GM18873 (cell line): ENCODE results near the gene ZDHHC12.

Experiments
- ATAC-seq: cut with Tn5 transposase; IDR thresholded peaks from one replicate; pipeline ENCODE4 v1.9.1; 2021; ENCODE audit warnings: mild to moderate bottlenecking, moderate library complexity, moderate number of reproducible peaks; ENCODE audit not compliant: unreplicated experiment, low FRiP score

Gene ZDHHC12, protein sequence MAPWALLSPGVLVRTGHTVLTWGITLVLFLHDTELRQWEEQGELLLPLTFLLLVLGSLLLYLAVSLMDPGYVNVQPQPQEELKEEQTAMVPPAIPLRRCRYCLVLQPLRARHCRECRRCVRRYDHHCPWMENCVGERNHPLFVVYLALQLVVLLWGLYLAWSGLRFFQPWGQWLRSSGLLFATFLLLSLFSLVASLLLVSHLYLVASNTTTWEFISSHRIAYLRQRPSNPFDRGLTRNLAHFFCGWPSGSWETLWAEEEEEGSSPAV

DNA sequence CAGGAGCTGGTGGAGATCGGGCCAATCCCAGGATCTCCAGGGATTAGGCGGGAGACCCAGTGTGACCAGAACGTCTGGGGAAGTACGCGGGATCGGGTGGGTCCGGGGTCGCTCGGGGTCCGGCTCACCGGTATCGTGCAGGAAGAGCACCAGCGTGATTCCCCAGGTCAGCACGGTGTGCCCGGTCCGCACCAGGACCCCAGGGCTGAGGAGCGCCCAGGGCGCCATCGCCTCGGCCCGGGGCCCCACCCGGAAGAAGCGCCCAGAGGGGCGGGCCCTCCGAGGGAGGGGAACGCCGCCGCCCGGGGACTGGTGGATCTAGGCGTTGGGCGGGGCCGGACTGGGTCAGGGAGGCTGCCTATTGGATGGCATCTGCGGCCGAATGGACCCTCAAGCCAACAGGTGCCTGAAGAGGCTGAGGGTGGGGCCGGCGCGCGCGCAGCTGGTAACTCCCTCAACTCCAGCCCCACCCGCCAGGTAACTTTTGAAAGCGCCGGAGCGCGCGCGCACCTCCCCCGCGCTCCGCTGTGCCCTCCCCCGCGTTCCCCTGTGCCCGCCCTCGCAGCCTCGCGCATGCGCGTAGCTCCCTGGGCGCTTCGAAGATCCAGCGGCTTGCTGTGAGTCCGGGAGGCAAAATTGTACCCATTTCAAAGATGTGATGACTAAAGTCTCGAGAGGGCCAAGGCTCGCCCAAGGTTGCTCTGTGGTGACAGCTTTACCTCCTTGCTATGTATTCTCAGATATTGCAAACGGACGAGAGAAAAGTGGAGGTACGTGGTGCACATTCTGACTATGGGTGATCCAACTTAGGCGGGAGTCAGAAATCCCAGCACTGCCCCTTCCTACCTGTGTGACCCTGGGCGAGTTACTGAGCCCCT lies at the start of gene ZDHHC12:
Gene ZDHHC12 (minus strand): TSS at position 262 of the 878 bp plus-strand sequence. CDS start 34 bp downstream, at position 228.
- ATAC-seq = peak; percentile 84

DNA sequence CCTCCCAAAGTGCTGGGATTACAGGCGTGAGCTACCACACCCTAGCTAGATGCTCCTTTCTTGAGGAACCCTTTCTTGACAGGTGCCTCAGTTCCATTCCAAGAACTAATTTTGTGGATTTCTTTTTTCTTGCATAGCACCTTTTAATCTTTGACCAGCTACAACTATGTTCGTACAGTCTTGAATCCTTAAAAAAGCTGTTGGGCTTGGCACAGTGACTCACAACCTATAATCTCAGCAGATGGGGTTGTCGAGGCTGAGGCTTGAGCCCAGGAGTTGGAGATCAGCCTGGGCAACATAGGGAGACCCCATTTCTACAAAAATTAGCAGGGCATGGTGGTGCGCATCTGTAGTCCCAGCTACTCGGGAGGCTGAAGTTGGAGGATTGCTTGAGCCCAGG lies 49.1 kb upstream of the ZDHHC12 start:
- no peak for ATAC-seq

DNA sequence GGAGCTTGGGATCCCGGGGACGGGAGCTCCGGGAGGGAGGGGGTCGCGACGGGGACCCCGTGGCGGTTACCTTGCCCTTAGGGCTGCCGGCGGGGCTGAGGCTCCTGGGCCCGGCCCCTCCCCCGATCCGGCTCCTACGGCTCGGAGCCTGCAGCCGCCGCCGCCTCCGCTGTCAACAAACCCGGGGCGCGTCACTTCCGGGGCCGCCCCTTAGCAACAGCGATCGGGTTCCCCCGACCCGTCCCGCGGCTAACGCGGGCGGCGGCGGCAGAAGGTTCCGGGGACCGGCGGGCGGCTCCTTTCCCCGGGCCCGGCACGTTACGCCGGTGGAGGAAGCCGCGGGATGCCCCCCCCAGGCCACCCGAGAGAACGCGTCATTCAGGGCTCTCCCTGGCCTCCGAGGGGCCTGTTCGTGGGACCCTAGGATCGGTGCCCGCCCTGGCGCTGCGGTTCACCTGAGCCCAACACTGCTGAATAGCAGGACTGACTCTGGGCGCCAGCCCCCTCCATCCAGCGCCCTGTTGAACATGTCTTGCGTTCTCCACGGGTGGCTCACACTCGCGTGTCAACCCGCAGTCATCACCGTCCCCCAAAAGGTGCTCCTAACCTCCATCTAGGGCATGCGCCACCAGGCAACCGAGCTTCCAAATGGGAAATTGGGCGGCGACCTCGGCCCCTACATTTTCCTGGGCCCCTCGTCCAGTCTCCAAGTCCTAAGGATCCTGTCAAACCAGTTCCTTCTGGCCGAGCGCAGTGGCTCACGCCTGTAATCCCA lies 48.0 kb upstream of the ZDHHC12 start, which contains the start of gene ZER1:
Gene ZER1 (minus strand): TSS at position 183 of the 775 bp plus-strand sequence. CDS start 16,362 bp downstream, outside the sequence.
- ATAC-seq = peak; percentile 78

DNA sequence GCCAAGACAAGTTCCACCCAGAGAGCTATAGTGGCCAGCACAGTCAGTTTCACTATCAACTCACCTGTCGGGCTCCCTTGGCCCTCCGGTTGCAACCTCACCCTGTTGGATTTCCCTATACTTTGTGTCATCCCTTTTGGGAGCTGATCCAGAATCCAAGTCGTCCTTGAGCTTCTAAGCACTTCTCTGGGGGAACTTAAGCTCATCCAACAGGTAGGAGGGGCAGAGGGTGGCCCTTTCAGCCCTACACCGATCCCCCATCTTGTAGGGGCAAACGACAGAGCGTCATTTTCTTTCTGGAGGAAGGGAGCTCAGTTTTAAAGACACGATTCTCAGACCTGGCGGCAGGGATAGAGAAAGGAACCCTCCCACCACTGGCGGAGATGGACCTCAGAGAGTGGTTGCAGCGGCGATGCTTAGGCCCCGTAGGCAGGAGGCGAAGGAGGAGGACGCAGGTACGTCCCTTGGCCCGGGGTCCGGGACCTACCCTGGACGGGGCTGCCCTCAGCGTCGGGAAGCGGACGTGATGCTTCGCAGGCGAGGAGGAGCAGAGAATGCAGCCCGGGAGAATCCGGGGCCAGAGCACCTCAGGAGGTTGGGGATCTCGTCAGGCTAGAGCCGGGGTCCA lies 47.3 kb upstream of the ZDHHC12 start:
- peak; percentile 13 for ATAC-seq

DNA sequence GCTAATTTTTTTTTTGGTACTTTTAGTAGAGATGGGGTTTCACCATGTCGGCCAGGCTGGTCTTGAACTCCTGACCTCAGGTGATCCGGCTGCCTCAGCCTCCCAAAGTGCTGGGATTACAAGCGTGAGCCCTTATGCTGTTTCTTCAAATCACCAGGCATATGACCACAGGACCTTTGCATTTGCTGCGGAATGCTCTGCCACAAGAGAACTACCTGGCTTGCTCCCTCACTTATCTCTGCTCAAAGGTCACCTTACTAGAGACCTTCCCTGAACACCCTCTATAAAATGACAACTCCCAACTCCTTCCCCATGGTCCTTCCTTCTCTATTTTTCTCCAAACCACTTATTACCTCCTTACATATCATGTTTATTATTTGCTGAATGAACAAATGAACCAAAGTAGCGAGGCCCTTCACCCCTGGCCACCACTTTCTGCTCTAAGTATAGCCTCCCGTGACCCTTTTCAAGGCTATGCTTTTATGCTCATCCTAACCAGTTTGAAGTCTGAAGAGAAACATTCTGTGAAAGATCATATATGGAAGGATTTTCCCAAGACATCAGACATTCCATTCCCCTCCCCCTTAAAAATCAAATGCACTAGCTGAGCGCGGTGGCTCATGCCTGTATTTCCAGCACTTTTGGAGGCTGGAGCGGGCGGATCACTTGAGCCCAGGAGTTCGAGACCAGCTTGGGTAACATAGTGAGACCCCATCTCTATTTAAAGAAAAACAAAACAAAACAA lies 46.5 kb upstream of the ZDHHC12 start:
- no peak for ATAC-seq

DNA sequence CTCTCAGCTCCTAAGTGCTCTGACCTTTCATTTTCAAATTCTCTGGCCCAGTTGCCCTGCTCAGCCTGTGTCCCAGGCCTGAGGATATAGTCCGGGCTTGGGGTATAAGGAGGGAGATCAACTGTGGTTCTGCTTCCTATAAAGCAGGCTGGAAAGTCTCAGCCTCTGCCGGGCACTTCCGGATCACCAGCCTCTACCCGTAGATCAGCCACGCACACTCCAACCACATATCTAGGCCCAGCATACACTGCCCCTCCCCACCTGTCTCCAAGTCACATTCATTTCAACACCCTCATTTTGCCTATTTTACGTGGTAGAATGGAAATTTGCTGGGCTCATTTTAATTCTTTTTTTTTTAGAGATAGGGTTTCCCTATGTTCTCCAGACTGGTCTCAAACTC lies 44.7 kb upstream of the ZDHHC12 start:
- no peak for ATAC-seq

DNA sequence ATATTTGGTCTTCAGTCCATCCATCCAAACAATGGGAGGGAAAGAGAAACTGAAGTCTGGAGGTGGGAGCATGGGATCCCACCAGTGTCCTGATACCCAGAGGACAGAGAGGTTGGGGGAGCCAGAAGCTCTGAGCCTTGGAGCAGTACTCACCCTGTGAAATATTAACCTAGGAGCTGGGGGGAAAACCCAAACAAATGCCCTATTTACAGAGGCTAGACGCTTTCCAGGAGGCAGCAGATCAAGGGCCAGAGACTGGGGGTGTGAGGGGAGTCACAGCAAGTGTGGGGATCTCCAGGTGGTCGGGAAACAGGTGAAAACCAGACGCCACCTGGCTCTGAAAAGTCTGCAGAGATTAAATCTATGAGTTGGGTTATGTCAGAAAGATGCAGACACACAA lies 41.6 kb upstream of the ZDHHC12 start:
- ATAC-seq = no peak

DNA sequence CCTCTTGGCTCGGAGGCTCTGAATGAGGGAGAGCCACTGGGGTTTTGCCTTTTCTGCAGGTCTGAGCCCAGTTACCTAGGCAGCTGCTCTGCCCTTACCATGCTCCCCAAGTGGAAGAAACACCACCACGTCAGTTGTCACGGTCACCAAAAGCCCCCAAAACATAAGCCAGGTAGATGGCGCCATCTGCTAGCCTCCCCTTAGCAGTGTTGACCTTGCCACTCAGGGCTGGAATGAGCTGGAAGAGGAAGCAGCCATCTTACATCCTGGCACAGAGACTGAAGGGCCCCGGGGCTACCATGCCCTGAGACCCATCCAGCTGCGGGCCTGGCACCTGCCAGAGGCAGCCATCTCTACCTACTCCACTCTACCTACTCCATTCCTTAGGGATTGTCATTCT lies 40.4 kb upstream of the ZDHHC12 start:
- ATAC-seq = no peak

DNA sequence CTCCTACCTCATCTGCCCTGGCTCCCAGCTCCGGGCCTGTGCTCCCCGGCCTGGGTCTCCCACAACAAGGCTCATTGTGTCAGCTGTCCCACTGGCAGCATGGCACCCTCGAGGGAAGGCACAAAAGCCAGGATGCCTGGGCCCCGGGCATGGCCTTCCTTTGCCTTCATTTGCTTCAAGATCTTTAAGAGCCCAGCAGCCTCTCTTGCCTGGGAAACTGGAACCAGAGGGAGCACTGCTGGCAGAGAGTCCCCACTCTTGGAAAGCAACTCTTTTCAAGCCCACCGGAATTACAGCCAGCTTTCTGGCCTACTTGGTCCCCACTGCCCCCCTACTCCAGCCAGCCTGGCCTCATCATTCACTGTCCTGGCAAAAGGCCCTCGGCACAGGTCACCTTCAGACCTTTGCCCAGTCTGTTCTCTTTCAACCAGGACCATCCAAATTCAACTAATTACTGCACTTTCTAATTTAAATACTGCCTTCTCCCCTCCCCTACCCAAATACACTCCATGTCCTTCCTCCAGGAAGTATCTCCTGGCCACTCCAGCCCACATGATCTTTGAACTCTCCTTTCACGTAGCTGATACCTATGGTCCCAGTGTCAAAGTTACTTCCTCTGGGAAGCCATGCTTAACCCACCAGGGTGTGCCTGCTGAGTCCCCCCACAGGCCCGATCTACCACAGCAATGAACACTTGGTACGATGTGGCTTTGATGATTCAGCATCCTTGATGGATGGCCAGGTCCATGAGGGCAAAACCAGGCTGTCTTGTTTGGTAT lies 38.9 kb upstream of the ZDHHC12 start:
- no peak for ATAC-seq

DNA sequence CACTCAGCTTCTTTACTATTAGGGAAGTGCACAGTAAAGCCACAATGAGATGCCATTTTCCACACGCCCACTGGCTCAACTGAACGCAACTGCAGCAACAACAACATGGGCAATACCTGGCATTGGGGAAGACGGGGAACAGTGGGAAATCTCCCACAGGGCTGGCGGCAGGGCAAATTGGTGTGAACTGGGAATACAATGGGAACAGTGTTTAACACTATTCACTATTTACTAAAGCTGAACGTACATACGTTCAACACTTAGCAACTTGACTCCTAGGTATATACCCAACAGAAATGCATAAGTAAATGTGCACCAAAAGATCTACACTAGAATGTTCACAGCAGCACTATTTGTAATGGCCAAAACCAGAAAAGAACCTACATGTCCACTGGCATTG lies 33.7 kb upstream of the ZDHHC12 start:
- ATAC-seq = no peak

DNA sequence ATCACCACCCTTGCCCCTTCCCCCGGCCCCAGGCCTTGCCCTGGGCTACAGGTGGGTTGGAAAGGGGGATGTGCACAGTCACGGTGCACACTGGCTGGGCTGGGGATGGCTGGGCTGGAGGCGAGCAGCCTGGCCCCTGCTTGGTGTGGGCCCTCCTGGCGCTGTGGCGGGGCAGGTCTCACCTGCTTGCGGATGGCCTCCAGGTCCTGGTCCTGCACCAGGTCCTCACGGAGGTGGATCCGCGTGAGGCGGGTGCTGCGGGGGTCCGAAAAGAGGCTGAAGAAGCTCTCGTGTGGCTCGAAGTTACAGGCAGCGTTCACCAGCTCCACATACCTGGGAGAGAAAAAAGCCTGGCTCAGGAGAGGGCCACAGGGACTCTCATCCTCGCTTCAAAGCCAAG lies 29.7 kb upstream of the ZDHHC12 start:
- no peak for ATAC-seq

DNA sequence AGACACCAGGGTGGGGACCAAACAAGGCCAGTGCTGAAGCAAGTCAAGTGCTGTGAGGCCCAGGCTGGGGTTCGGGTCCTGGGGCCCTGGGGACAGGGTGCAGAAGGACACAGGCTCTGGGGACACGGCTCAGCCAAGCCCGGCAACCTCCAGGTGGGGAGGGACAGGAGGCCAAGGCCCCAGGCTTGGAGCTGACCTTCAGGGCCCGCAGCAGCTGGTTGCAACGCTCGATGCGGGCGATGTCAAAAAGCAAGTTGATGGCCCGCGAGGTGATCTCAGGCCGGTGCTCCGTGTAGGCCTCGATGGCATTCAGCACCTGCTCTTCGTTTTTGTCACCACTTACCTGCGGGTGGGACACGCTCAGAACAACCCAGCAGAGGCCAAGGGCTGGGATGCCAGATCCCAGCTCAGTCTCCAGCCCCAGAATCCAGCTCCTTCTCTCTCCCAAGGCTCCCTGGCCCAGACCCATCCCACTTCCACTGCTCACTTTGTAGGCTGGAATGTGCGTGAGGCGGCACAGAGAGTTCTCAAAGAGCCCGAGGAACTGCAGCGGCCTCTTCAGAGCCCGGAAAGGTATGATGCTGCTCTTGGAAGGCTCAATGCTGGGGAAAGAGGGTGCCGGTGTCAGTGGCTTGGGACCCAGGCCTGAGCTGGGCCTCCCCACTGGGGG lies 27.1 kb upstream of the ZDHHC12 start:
- no peak for ATAC-seq

DNA sequence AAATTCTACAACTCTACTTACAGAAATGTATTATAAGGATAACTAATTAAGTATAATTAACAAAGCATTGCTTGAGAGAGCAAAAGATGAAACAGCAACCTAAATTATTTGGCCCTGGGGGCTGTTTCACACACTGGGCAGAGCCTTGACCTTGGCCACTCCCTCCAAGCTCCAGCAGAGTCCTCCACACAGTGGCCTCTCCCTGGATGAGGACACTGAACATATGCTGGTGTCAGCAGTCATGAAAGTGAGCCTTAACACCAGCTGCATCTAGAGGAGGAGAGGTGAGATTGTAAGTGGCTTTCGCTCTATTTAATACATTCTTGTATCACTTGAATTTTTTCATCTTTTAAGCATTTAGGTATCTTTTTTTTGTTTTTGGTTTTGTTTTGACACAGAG lies 23.3 kb upstream of the ZDHHC12 start:
- ATAC-seq = no peak

DNA sequence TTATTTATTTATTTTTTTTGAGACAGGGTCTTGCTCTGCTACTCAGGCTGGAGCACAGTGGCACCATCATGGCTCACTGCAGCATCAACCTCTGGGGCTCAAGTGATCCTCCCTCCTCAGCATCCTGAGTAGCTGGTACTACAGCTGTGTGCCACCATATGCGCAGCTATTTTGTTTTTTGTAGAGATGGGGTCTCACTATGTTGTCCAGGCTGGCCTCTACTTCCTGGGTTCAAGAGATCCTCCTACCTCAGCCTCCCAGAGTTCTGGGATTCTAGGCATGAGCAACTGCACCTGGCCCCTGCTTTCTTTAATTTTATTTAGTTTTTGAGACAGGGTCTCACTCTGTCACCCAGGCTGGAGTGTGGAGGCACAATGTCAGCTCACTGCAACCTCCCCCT lies 19.5 kb upstream of the ZDHHC12 start:
- no peak for ATAC-seq

DNA sequence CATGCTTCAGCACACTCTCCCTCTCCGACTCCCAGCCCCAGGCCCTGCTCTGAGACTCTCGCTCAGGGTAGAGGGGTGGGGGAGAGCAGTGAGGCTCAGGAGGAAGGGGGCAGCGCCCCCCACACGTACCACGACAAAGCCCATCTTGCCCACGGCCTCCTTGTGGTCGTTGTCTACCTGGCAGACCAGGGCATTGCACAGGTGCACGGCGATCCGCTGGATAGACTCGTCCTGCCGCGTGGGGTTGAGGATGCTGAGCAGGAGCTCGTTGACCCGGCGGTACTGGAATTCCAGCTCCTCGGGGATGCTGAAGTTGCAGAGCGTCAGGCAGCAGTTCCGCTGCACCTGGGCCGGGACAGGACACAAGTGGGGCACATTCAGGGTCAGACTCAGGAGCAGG lies 18.5 kb upstream of the ZDHHC12 start:
- no peak for ATAC-seq

DNA sequence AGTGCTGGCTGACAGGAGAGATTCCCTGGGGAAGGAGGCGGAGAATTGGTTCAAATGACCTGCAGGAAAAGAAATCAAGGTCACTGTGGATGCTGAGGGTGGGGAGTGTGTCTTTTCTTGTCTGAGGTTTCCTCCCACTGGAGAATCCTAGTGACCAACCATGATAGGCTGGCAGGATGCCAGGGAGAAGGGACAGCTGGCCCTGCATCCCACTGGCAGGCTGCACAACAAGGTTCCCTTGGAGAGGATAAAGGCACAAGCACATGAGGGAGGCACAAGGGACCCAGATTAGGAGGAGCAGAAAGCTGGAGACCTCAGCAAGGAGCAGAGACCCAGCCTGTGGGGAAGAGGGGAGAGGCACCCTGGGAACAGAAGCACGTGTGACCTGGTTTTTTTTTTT lies 11.4 kb upstream of the ZDHHC12 start:
- no peak for ATAC-seq

DNA sequence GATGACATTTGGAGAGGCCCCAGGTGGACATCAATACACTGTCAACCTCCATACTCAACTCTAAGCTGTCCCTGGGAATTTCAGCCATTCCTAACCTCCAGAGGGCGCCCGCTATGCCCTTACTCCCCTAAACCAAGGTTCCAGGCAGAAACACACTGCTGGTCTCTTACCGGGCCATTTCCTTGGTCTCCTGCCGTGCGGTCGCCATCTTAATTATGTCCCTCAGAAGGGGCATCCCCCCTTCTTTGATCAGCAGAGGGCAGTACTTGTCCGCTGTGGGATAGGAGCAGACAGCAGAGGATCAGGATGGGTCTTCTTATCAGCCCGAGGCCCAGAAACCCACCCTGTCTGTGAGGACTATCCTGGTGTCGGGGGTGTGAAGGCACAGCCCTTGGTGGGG lies 9.3 kb upstream of the ZDHHC12 start:
- ATAC-seq = no peak

DNA sequence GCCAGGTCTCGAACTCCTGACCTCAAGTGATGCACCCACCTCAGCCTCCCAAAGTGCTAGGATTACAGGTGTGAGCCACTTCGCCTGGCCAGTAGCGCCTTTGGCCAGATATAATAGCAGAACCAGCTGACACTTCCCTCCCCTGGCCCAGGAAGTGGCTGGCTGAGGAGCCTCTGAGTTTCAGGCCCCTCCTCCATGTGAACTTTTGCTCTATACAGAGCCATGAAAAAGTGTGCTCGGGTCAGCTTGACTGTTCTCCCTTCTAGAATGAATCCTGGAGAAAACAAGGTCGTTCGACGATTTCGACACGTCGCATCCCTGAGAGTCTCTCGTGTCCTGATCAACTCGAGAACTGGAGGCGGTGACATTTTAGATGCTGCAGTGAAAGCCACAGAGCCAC lies 8.6 kb upstream of the ZDHHC12 start:
- no peak for ATAC-seq

DNA sequence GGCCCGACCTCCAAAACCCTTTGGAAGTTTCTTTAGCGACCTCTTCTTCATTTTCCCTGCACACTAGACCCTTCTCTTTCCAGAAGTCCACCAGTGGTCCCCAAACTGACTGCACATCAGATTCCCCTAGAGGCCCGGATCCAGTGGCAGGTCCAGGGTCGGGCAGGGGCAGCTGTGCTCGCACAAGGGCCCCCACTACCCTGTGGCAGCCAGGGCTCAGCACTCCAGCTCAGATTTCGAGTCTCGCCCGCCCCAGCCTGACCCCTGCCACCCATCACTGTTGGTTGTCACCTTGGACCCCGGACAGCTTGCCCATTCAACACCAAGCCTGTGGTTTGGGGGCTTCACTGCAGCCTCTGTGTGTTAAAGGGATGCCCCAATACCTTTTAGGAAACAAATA lies 7.8 kb upstream of the ZDHHC12 start:
- ATAC-seq = no peak
